Stimulated activated CD4-positive, alpha-beta T cell treated with anti-CD3 and anti-CD28 coated beads, Interleukin-4, amount 100 ng/mL, for 1 hour (primary cell): ENCODE measurements around the gene SPATA25.
"Not testable (repeated sequence)": the region's sequence is repeated elsewhere in the genome, so short reads cannot be mapped to it uniquely, and the experiment has no call there.

Experiments
- DNase-seq: peaks from one replicate; pipeline ENCODE4 v3.0.0-alpha.2; 2020

SPATA25 gene

GRCh38 chr20:45913116-45913515 is 25.7 kb upstream of the SPATA25 start:
- no peak for DNase-seq

DNA sequence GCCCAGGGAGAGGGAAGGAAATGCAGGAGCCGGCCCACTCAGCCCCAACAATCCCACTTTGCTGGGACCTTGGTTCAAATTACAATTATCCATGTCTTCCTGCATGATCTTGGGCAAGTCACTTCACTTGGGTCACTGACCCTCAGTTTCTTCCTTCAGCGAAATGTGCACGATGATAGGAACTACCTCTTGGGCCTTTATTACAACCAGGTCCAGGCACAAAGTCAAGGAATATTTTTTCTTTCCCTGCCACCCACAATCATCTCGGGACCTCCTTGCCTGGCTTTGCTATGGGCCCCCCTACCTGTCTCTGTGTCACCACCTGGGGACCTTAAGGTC is 24.9 kb upstream of the SPATA25 start:
- DNase-seq = no peak

- DNase-seq = peak; percentile 25
Observed at GRCh38 chr20:45911486-45912343, 24.3 kb upstream of the SPATA25 start, which contains the start of gene PLTP. Gene PLTP, minus strand, starts transcription at chr20:45912155. Its CDS starts 703 bp downstream, at chr20:45911452.

GRCh38 chr20:45910670-45911485 is 23.5 kb upstream of the SPATA25 start:
- DNase-seq = peak; percentile 91

DNA sequence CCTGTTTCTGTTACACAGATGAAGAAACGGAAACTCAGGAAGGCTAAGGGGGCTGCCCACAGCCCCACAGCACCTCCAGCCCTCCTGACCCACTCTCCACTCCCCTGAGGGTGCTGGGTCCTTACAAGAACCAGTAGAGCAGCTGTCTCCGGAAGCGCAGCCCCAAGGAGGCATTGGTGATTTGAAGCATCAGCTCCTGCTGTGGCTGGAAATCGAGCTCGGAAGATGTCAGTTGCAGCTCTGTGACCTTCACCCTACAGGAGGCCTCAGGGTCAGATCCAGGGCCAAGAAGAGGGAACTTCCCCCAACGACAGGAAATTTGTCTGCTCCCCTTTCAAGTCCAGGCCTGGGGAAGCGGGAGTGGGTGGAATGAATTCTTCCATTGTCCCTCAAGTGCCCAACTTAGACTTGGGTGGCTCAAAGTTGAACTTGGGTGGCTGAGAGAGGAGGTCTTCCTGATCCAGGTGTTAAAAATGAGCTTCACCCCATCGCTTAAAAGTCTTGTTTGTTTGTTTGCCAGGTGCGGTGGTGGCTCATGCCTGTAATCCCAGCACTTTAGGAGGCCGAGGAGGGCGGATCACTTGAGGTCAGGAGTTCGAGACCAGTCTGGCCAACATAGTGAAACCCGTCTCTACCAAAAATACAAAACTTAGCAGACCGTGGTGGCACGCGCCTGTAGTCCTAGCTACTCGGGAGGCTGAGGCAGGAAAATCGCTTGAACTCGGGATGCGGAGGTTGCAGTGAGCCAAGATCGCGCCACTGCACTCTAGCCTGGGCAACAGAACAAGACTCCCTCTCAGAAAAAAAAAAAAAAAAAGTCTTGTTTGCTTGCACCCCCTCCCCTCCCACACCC is 22.6 kb upstream of the SPATA25 start:
- no peak for DNase-seq

GRCh38 chr20:45909336-45909808 is 21.9 kb upstream of the SPATA25 start:
- DNase-seq = no peak

GRCh38 chr20:45908084-45908483 is 20.7 kb upstream of the SPATA25 start:
- no peak for DNase-seq

DNA sequence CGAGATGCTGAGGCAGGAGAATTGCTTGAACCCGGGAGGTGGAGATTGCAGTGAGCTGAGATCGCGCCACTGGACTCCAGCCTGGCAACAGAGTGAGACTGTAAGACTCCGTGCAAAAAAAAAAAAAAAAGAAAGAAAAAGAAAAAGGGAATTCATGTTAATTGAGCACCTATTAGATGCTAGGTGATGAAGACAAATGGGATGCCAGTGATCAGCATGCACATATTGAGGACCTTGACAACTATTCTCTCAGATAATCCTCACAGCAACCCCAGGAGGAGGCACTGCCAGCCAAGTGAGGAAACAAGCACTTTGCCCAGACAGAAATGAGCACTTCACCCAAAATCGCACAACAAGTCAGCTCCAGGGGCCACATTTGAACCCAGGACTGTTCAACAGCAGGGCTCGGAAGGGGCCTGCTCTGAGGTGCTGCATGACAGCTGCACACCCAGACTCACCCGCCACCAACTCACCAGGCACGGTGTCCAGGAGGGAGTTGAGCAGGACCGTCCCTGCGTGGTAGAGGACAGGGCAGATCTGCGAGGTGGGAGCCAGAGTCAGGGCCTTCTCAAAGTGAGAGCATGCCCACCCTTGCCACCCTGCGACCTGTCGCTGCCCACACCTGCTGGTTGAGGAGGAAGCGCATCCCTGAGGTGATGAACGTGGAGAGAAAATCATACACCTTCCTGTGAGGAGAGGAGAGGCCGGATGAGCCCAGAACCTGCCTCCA is 20.0 kb upstream of the SPATA25 start:
- no peak for DNase-seq

DNA sequence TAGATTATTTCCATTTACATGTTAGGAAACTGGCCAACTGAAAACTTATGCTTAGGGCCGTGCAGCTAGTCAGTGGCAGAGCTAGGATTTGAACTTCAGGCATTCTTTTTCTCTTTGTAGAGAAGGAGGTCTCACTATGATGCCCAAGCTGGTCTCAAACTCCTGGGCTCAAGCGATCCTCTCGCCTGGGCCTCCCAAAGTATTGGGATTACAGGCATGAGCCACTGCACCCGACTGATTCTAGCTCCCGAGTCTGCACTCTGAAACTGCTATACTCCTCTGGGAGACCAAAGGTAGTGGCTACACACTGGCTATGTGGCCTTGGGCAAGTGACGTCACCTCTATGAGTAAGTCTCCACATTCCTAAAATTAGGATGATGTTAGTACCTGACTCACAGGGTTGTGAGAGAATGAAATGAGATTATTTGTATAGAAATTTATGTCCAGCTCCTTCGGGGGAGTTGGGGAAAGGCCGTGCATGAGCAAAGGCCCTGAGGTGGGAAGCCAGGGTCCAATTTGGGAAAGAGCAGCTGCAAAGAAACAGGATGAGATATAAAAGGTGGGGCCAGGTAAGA is 18.2 kb upstream of the SPATA25 start:
- no peak for DNase-seq

DNA sequence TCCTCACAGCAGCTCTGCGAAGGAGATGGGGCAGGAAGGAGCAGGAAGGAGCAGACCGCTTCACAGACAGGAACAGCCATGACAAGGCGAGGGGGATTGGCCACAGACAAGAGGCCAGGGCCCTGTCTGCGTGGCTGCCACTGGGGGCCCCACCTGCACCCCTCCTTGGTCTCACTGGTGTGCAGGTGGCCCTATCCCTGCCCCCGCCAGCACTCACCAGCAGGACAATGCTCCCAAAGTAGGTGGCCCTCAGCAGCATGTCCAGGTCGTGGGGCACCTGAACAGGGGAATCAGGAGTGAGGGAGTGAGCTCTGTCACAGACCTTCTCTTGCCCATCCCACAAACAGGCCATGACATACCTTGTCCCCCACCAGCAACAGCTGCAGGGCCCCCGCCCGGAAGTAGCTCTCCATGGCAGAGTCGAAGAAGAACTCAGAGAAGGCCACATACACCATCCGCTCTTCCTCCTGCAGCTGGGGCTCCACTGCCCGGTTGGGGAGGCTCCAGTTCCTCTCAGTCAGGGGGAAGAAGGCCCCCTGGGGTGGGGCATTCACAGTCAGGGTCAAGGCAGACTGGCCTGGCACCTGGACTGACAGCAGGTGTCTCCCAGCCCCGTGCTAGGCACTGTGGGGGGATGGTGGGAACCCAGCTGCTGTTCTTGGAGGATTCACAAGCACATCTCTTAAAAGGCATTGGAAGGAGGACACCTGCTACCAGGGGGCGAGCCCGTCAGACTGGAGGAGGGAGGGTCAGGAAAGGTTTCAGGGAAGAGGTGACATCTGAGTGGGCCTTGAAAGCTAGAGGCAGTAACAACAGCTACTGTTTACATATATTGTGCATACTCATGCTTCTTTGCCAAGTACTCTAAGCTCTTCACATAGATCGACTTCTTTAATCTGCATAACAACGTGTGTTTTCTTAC is 17.4 kb upstream of the SPATA25 start:
- DNase-seq = no peak

DNA sequence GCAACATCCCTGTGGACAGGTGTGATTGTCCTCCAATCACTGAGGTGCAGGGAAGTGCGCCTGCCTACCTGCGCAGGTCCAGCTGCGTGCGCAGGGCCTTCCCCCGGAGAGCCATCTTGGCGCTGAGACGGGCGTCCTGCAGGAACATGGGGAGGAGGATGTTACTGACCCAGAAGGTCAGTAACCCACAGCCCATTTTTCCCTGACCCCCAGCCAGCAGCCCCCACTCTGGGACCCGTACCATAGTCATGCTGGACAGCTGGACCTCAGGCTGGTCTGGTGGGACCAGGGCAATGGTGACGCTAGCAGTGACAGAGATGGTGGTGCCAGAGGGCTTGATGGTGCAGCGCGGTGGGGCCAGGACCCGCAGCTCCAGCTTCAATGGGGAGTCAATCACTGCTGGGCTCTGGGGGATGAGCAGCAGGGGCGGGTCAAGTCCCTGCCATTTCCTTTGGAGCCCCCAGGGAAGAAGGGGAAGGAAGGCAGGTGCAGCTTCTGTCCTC is 14.8 kb upstream of the SPATA25 start:
- DNase-seq = no peak

DNA sequence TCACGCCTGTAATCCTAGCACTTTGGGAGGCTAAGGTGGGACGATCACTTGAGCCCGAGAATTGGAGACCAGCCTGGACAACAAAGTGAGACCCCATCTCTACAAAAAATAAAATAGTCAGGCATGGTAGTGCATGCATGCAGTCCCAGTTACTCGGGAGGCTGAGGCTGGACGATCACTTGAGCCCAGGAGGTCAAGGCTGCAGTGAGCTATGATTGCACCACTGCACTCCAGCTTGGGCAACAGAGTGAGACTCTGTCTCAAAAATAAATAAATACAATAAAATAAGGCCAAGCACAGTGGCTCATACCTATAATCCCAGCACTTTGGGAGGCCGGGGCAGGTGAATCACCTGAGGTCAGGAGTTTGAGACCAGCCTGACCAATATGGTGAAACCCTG is 13.9 kb upstream of the SPATA25 start:
- not testable (repeated sequence) for DNase-seq

GRCh38 chr20:45899046-45899835 is 11.8 kb upstream of the SPATA25 start:
- DNase-seq = no peak

GRCh38 chr20:45898285-45898684 is 10.9 kb upstream of the SPATA25 start:
- no peak for DNase-seq

DNA sequence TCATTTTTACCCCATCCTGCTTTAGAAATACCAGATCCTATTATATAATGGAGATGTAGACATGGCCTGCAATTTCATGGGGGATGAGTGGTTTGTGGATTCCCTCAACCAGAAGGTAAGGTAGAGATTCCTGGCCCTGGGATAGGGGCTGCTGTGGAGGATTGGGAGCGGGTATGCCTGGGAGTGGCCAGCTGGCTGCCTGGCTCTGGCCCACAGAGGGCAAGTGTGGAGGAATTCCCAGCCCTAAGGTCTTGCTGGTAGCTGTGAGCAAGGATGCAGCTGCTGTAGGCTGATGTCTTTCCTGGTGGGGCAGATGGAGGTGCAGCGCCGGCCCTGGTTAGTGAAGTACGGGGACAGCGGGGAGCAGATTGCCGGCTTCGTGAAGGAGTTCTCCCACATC is 10.3 kb upstream of the SPATA25 start:
- no peak for DNase-seq

DNA sequence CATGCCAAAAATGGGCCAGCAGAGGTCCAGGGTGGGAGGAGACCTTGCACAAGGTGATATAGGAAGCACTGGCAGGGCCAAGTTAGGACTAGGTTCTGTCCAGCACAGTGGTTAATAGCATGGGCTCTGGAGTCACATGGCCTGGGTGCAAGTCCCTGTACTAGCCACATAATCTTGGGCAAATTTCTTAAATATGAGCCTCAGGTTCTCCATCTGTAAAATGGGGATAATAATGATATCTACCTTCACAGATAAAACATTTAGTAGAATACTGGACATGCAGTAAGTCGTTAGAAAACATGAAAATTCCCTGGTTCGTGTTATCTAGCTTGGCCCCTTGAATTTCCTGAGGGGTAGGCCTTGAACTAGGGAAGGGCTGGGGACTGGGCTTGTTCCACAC is 9.9 kb upstream of the SPATA25 start:
- DNase-seq = no peak

- DNase-seq = no peak
Observed at GRCh38 chr20:45896641-45897161, 9.3 kb upstream of the SPATA25 start.

DNA sequence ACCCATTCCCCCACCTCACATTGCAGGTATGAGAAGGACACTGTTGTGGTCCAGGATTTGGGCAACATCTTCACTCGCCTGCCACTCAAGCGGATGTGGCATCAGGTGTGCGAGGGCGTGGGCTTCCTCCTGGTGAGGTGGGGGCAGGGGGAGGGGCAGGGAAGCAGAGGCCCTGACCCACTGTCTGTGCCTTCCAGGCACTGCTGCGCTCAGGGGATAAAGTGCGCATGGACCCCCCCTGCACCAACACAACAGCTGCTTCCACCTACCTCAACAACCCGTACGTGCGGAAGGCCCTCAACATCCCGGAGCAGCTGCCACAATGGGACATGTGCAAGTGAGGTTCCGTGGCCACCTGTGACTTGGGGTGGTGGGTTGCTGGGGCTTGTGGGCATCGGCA is 7.4 kb upstream of the SPATA25 start:
- no peak for DNase-seq

- no peak for DNase-seq
Observed at GRCh38 chr20:45893831-45894230, 6.4 kb upstream of the SPATA25 start.
